ENCODE results near the gene LMAN1L. TPM values are rescaled to one million over a fixed set of nuclear protein-coding genes. Genes with fewer than 3 reads are reported as not detected.

The LMAN1L gene
- total RNA-seq, 4 donors from 2014 or later = 0.66 TPM; not detected in 3

DNA sequence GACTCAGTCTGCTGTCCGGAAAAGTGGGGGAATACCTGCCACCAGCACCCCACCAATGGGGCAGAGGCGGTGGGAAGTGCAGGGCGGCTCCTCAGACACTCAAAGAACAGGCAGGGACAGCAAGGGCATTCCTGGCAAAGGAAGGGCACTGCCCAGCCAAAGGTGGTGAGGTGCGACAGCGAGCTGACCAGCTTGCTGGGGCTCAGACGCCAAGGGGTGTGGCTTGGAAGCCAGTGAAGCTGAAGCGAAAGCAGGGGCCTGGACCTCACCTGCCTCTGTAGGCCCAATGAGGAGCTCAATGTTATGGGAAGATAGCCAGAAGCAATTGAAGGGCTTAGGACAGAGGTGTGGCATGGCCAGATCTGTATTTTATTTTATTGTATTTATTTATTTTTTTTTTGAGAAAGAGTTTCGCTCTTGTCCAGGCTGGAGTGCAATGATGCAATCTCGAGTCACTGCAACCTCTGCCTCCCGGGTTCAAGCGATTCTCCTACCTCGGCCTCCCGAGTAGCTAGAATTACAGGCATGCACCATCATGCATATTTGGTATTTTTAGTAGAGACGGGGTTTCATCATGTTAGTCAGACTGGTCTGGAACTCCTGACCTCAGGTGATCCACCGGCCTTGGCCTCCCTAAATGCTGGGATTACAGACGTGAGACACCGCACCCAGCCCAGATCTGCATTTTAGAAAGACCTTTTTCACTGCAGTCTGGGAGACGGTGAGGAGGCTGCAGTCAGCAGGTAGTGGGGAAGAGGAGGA is 4.4 kb upstream of the LMAN1L start:
- peaks cover 0 to 15% (median 0%) of the 10 kb centered on the region in 4 donors for H3K27me3 ChIP-seq
- no peak overlapping the region for H3K27ac ChIP-seq (replicated peaks in 1 of 4)
- H3K36me3 ChIP-seq = peaks cover under 1 to 15% (median 10%) of the 10 kb centered on the region in 4 donors
- H3K4me3 ChIP-seq = no peak overlapping the region
- 80% methylated on average over 18 of the region's 18 CpGs for WGBS
- intact Hi-C loops (cut with DNase I) = loop anchor here (5.0 kb wide), 1 partner anchor 36 kb away; no protein-coding TSS in a partner anchor
- no peak for DNase-seq (ENCODE audit: extremely low spot score)
- TF ChIP-seq, protein P1, sequence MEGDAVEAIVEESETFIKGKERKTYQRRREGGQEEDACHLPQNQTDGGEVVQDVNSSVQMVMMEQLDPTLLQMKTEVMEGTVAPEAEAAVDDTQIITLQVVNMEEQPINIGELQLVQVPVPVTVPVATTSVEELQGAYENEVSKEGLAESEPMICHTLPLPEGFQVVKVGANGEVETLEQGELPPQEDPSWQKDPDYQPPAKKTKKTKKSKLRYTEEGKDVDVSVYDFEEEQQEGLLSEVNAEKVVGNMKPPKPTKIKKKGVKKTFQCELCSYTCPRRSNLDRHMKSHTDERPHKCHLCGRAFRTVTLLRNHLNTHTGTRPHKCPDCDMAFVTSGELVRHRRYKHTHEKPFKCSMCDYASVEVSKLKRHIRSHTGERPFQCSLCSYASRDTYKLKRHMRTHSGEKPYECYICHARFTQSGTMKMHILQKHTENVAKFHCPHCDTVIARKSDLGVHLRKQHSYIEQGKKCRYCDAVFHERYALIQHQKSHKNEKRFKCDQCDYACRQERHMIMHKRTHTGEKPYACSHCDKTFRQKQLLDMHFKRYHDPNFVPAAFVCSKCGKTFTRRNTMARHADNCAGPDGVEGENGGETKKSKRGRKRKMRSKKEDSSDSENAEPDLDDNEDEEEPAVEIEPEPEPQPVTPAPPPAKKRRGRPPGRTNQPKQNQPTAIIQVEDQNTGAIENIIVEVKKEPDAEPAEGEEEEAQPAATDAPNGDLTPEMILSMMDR (IDR thresholded peaks at IDR 0.05) = no peak
- TF ChIP-seq POLR2AphosphoS5 (IDR thresholded peaks at IDR 0.05) (no peak), EP300 (IDR thresholded peaks at IDR 0.05) (no peak), POLR2A (IDR thresholded peaks at IDR 0.05; ENCODE audit: low read depth) (no peak)
- H3K9me3 ChIP-seq = no peaks in the 10 kb centered on the region
- peaks cover 0 to 4% (median 0%) of the 10 kb centered on the region in 4 donors for H3K4me1 ChIP-seq

DNA sequence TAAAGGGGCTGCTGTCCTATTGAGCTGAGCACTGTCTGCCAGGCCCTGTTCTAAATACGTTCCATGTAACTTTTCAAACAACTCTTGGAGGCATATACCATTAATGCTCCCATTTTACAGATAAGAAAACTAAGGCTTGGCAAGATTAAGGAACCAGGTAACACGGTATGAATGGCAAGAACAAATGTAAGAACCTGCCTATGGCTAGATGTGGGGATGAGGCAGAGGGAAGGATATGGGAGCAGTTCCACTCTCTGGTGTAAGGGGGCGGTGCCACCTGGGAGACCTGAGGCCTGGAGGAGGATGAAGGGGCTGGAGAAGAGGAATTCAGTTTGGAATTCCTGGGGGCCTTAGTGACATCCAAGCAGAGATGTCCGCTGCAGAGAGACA is 3.8 kb upstream of the LMAN1L start:
- intact Hi-C loops (cut with DNase I) = loop anchor here (5.0 kb wide), 1 partner anchor 37 kb away; no protein-coding TSS in a partner anchor
- no peak for DNase-seq (ENCODE audit: extremely low spot score)
- TF ChIP-seq, protein P1 (IDR thresholded peaks at IDR 0.05) = no peak
- TF ChIP-seq POLR2AphosphoS5 (IDR thresholded peaks at IDR 0.05) (no peak), EP300 (IDR thresholded peaks at IDR 0.05) (no peak), POLR2A (IDR thresholded peaks at IDR 0.05; ENCODE audit: low read depth) (no peak)
- 58% methylated on average over 4 of the region's 4 CpGs for WGBS
- Histone ChIP-seq H3K9me3 (no peaks in the 10 kb centered on the region), H3K27me3 (peaks cover 0 to 15% (median 0%) of the 10 kb centered on the region in 4 donors), H3K4me3 (no peak overlapping the region), H3K27ac (replicated peaks in 1 of 4) (no peak overlapping the region), H3K36me3 (peaks cover 0 to 9% (median 4%) of the 10 kb centered on the region in 4 donors), H3K4me1 (peaks cover 0 to 4% (median 0%) of the 10 kb centered on the region in 4 donors)

DNA sequence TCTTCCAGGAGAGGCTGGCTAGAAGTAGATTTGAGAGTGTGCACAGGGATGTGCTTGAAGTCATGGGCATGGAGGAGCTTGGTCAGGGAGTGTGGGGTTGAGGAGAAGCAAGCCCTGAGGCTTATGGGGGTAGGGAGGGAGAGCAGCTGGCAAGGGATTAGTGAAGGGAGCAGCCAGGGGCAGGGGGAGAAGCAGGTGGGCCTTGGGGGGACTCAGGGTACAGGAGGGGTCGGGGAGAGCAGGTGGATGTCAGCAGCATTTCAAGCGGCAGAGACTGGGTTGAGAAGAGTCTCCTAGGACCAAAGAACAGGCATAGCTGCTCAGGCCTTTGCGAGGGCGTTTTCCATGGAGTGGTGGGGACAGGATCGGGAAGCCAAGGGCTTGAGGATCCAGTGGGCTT is 3.4 kb upstream of the LMAN1L start:
- H3K27ac ChIP-seq (replicated peaks in 1 of 4) = no peak overlapping the region
- intact Hi-C loops (cut with DNase I) = loop anchor here (5.0 kb wide), 1 partner anchor 37 kb away; no protein-coding TSS in a partner anchor
- peaks cover 0 to 15% (median 0%) of the 10 kb centered on the region in 4 donors for H3K27me3 ChIP-seq
- WGBS = 89% methylated on average over 5 of the region's 5 CpGs
- H3K4me3 ChIP-seq = no peak overlapping the region
- H3K4me1 ChIP-seq = peaks cover 0 to 4% (median 2%) of the 10 kb centered on the region in 4 donors
- H3K9me3 ChIP-seq = no peaks in the 10 kb centered on the region
- no peak for DNase-seq (ENCODE audit: extremely low spot score)
- TF ChIP-seq POLR2A (IDR thresholded peaks at IDR 0.05; ENCODE audit: low read depth) = no peak
- no peak for TF ChIP-seq POLR2AphosphoS5 (IDR thresholded peaks at IDR 0.05)
- no peak for TF ChIP-seq EP300 (IDR thresholded peaks at IDR 0.05)
- TF ChIP-seq, protein P1 (IDR thresholded peaks at IDR 0.05) = no peak
- peaks cover 0 to 5% (median under 1%) of the 10 kb centered on the region in 4 donors for H3K36me3 ChIP-seq

DNA sequence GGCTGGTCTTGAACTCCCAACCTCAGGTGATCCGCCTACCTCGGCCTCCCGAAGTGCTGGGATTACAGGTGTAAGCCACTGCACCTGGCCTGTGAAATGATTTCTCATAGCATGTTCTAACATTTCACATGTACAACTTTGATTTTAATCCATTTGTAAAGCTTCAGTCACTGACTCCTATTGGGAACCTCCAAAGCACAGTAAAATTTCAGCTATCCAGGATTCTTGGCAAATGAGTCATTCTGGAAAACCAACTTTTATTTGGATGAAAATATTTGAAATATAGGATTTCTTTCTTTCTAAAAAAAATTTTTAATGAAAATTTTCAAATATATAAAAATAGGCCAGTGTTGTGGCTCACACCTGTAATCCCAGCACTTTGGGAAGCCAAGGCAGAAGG is 2.7 kb upstream of the LMAN1L start:
- H3K27ac ChIP-seq (replicated peaks in 1 of 4) = no peak overlapping the region
- DNase-seq (ENCODE audit: extremely low spot score) = no peak
- peaks cover 0 to 15% (median 0%) of the 10 kb centered on the region in 4 donors for H3K27me3 ChIP-seq
- 77% methylated on average over 3 of the region's 3 CpGs for WGBS
- intact Hi-C loops (cut with DNase I) = loop anchor here (5.0 kb wide), 1 partner anchor 38 kb away; no protein-coding TSS in a partner anchor
- TF ChIP-seq POLR2A (IDR thresholded peaks at IDR 0.05; ENCODE audit: low read depth) (no peak), POLR2AphosphoS5 (IDR thresholded peaks at IDR 0.05) (no peak), EP300 (IDR thresholded peaks at IDR 0.05) (no peak)
- TF ChIP-seq, protein P1 (IDR thresholded peaks at IDR 0.05) = no peak
- no peaks in the 10 kb centered on the region for H3K9me3 ChIP-seq
- H3K4me1 ChIP-seq = peaks cover 1 to 11% (median 10%) of the 10 kb centered on the region in 4 donors
- no peak overlapping the region for H3K4me3 ChIP-seq
- H3K36me3 ChIP-seq = no peaks in the 10 kb centered on the region
